Sigmoid colon (tissue), 4 donors: ENCODE measurements around the gene LTC4S.

Source experiments
- EP300 ChIP-seq, 4 donors: sonication (generic); formaldehyde crosslinking; IDR thresholded peaks; one replicate each; pipeline ENCODE4 v1.6.1; 2017; ENCODE audit warnings: antibody characterized with exemption in 4 of 4
- TF ChIP-seq, protein P1 (sequence below), 4 experiments: fragments of 450-650 bp in 3 of 4; fragments of 200-600 bp in 1 of 4; IDR thresholded peaks; one replicate each; pipeline ENCODE4 v1.5.1; 2016 to 2019; ENCODE audit warnings: antibody characterized with exemption in 4 of 4, mild to moderate bottlenecking in 3 of 4, moderate library complexity in 2 of 4

DNA sequence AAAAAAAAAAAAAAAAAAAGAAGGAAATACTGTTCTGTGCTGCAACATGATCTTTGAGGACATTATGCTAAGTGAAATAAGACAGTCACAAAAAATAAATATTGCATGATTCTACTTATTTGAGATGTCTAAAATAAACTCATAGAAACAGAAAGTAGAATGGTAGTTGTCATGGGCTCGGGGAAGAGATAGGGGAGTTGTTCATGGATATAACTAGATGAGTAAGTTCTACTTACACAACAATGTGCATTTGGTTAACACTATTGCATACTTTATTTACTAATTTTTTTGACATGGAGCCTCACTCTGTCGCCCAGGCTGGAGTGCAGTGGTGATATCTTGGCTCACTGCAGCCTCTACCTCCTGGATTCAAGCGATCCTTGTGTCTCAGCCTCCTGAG is 46.0 kb upstream of the LTC4S start:
- TF ChIP-seq, protein P1, sequence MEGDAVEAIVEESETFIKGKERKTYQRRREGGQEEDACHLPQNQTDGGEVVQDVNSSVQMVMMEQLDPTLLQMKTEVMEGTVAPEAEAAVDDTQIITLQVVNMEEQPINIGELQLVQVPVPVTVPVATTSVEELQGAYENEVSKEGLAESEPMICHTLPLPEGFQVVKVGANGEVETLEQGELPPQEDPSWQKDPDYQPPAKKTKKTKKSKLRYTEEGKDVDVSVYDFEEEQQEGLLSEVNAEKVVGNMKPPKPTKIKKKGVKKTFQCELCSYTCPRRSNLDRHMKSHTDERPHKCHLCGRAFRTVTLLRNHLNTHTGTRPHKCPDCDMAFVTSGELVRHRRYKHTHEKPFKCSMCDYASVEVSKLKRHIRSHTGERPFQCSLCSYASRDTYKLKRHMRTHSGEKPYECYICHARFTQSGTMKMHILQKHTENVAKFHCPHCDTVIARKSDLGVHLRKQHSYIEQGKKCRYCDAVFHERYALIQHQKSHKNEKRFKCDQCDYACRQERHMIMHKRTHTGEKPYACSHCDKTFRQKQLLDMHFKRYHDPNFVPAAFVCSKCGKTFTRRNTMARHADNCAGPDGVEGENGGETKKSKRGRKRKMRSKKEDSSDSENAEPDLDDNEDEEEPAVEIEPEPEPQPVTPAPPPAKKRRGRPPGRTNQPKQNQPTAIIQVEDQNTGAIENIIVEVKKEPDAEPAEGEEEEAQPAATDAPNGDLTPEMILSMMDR (IDR thresholded peaks at IDR 0.05) = no peak
- no peak for TF ChIP-seq EP300 (IDR thresholded peaks at IDR 0.05)
